Suprapubic skin (tissue), 3 donors: ENCODE data around the gene SPTBN1.

Experiments used
- EP300 ChIP-seq: sonication (generic); formaldehyde crosslinking; IDR thresholded peaks from one replicate; pipeline ENCODE4 v1.6.1; 2017; ENCODE audit warnings: antibody characterized with exemption
- POLR2A ChIP-seq, 2 donors: fragments of 450-650 bp; IDR thresholded peaks; one replicate each; pipeline ENCODE4 v1.6.1; 2017; ENCODE audit warnings: antibody characterized with exemption in 2 of 2, mild to moderate bottlenecking in 2 of 2, moderate library complexity in 2 of 2
- TF ChIP-seq, protein P1 (sequence below), 2 donors: fragments of 200-600 bp in 1 of 2; fragments of 450-650 bp in 1 of 2; sonication (generic) in 1 of 2; IDR thresholded peaks; one replicate each; pipeline ENCODE4 v1.5.1; 2016 to 2019; ENCODE audit warnings: antibody characterized with exemption in 2 of 2, mild to moderate bottlenecking in 1 of 2, moderate library complexity in 1 of 2

DNA sequence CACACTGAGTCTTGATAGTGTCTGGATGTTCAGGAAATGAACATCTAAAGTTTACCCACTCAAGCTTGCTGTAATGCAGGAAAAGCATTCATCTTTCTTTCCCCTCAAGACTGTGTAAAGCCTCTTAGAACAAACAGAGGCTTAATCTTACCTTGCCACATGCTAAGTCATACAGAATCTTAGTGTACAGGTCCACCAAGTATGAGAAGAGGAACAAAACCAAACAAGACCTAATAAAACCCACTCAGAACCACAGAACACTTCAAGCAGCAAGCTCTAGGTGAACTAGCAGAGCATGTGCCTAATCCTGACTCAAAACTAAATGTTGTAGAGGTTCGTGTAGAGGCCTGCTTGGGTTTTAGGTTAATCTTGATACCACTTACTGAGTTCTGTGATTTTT lies 97.6 kb downstream of the SPTBN1 start:
- TF ChIP-seq EP300 (no peak), POLR2A (IDR thresholded peaks at IDR 0.05) (no peak)
- TF ChIP-seq, protein P1, sequence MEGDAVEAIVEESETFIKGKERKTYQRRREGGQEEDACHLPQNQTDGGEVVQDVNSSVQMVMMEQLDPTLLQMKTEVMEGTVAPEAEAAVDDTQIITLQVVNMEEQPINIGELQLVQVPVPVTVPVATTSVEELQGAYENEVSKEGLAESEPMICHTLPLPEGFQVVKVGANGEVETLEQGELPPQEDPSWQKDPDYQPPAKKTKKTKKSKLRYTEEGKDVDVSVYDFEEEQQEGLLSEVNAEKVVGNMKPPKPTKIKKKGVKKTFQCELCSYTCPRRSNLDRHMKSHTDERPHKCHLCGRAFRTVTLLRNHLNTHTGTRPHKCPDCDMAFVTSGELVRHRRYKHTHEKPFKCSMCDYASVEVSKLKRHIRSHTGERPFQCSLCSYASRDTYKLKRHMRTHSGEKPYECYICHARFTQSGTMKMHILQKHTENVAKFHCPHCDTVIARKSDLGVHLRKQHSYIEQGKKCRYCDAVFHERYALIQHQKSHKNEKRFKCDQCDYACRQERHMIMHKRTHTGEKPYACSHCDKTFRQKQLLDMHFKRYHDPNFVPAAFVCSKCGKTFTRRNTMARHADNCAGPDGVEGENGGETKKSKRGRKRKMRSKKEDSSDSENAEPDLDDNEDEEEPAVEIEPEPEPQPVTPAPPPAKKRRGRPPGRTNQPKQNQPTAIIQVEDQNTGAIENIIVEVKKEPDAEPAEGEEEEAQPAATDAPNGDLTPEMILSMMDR (IDR thresholded peaks at IDR 0.05), result no peak
